Activated B cell treated with CpG ODN at 0.5 μM for 24 hours (primary cell): ENCODE data around the gene KRT28. TPM values are rescaled to one million over a fixed set of nuclear protein-coding genes. Genes with fewer than 3 reads are reported as not detected.

Source experiments
- ATAC-seq: fragments of 200-7000 bp; cut with Tn5 transposase; one replicate; pipeline ENCODE4 v1.10.0; 2021; ENCODE audit warnings: low read depth, mild to moderate bottlenecking, moderate library complexity
- CTCF ChIA-PET: fragments of 350-600 bp; sonication (Branson Sonifier 250); formaldehyde crosslinking; loops from one replicate; lab custom pipeline; 2021; ENCODE audit warnings: antibody characterized with exemption; lab: Charles Lee
- POLR2A ChIA-PET: fragments of 350-600 bp; sonication (Branson Sonifier 250); formaldehyde crosslinking; loops from one replicate; lab custom pipeline; 2021; ENCODE audit warnings: antibody characterized with exemption; lab: Charles Lee
- DNase-seq: peaks from one replicate; pipeline ENCODE4 v3.0.0; 2022
- H3K27ac Mint-ChIP-seq: one replicate; pipeline ENCODE4 v1.8.0; 2020; ENCODE audit warnings: mixed read lengths
- H3K27me3 Mint-ChIP-seq: one replicate; pipeline ENCODE4 v1.8.0; 2021; ENCODE audit warnings: mixed read lengths
- H3K36me3 Mint-ChIP-seq: one replicate; pipeline ENCODE4 v1.8.0; 2021; ENCODE audit warnings: low read depth, mixed read lengths
- H3K4me1 Mint-ChIP-seq: one replicate; pipeline ENCODE4 v1.8.0; 2021; ENCODE audit warnings: mixed read lengths
- H3K4me3 Mint-ChIP-seq: one replicate; pipeline ENCODE4 v1.8.0; 2020; ENCODE audit warnings: mild to moderate bottlenecking, mixed read lengths
- H3K9me3 Mint-ChIP-seq: one replicate; pipeline ENCODE4 v1.8.0; 2020; ENCODE audit warnings: mixed read lengths
- CTCF ChIP-seq: fragments of 200-600 bp; IDR thresholded peaks from one replicate; pipeline ENCODE4 v1.8.0; 2022; ENCODE audit warnings: antibody characterized with exemption, mild to moderate bottlenecking
- intact Hi-C: fragments of 100-400 bp; cut with micrococcal nuclease; formaldehyde crosslinking; loops from one replicate; pipeline ENCODE4 v1.15.1; 2024
- total RNA-seq: library from RNA; stranded (reverse); gene quantifications from 2 replicates; pipeline ENCODE4 v1.2.3, GENCODE V29; 2022

The KRT28 gene
- total RNA-seq, 1 donor from 2014 or later, result not detected

GRCh38 chr17:40777971-40778370, 21.8 kb downstream of the KRT28 start:
- H3K27ac Mint-ChIP-seq, result no peak overlapping the region

GRCh38 chr17:40777459-40777858, 22.3 kb downstream of the KRT28 start:
- intact Hi-C loops, result no loop called here
- no peak for DNase-seq
- POLR2A ChIA-PET, result no interaction called here
- CTCF ChIA-PET, result no interaction called here
- no peak overlapping the region for H3K27ac Mint-ChIP-seq
- H3K4me1 Mint-ChIP-seq, result peaks cover 4% of the 10 kb centered on the region
- no peak for ATAC-seq
- no peaks in the 10 kb centered on the region for H3K9me3 Mint-ChIP-seq
- TF ChIP-seq CTCF, result no peak
- H3K4me3 Mint-ChIP-seq, result no peak overlapping the region
- no peaks in the 10 kb centered on the region for H3K36me3 Mint-ChIP-seq
- H3K27me3 Mint-ChIP-seq, result peaks cover 48% of the 10 kb centered on the region

More at GRCh38 chr17:40777971-40778370, 21.8 kb downstream of the KRT28 start:
- DNase-seq (no peak), ATAC-seq (no peak)
- H3K36me3 Mint-ChIP-seq, result no peaks in the 10 kb centered on the region
- CTCF ChIA-PET, result no interaction called here
- intact Hi-C loops, result no loop called here
- no peak overlapping the region for H3K4me3 Mint-ChIP-seq
- H3K9me3 Mint-ChIP-seq, result no peaks in the 10 kb centered on the region
- peaks cover 4% of the 10 kb centered on the region for H3K4me1 Mint-ChIP-seq
- POLR2A ChIA-PET, result no interaction called here
- H3K27me3 Mint-ChIP-seq, result peaks cover 48% of the 10 kb centered on the region
- TF ChIP-seq CTCF, result no peak

- Mint-ChIP-seq H3K4me3 (no peak overlapping the region), H3K9me3 (no peaks in the 10 kb centered on the region), H3K27ac (no peak overlapping the region), H3K4me1 (peaks cover 4% of the 10 kb centered on the region), H3K27me3 (peaks cover 41% of the 10 kb centered on the region), H3K36me3 (no peaks in the 10 kb centered on the region)
- intact Hi-C loops, result no loop called here
- no peak for ATAC-seq
- no peak for TF ChIP-seq CTCF
- ChIA-PET POLR2A (no interaction called here), CTCF (no interaction called here)
- DNase-seq, result no peak
These were observed 23.8 kb downstream of the KRT28 start for GRCh38 chr17:40775945-40776344.

- no peak within 1 kb of the TSS for H3K4me3 Mint-ChIP-seq
- POLR2A ChIA-PET, result no interaction called here
- no peak for DNase-seq
- H3K27me3 Mint-ChIP-seq, result peaks cover 28% of the 10 kb centered on the region
- no peaks in the 10 kb centered on the region for H3K36me3 Mint-ChIP-seq
- intact Hi-C loops, result no loop called here
- no peak for TF ChIP-seq CTCF
- no peaks in the 10 kb centered on the region for H3K9me3 Mint-ChIP-seq
- no peaks in the 10 kb centered on the region for H3K4me1 Mint-ChIP-seq
- no peak for ATAC-seq
- H3K27ac Mint-ChIP-seq, result no peak within 1 kb of the TSS
- CTCF ChIA-PET, result no interaction called here
These were observed 27.7 kb downstream of the KRT28 start, which contains the start of gene KRT26 for GRCh38 chr17:40772101-40772500. Gene KRT26 (minus strand): TSS chr17:40772201. CDS start chr17:40772113, 88 bp downstream.

- CTCF ChIA-PET, result no interaction called here
These were observed 34.1 kb downstream of the KRT28 start for GRCh38 chr17:40765657-40766056.

More at GRCh38 chr17:40765657-40766056, 34.1 kb downstream of the KRT28 start:
- intact Hi-C loops, result no loop called here
- H3K27me3 Mint-ChIP-seq, result peaks cover 19% of the 10 kb centered on the region
- H3K4me1 Mint-ChIP-seq, result no peaks in the 10 kb centered on the region
- no peak for ATAC-seq
- no peak for TF ChIP-seq CTCF
- H3K9me3 Mint-ChIP-seq, result peaks cover 25% of the 10 kb centered on the region
- DNase-seq, result no peak
- no peak overlapping the region for H3K4me3 Mint-ChIP-seq
- H3K27ac Mint-ChIP-seq, result no peak overlapping the region
- peaks cover 2% of the 10 kb centered on the region for H3K36me3 Mint-ChIP-seq
- POLR2A ChIA-PET, result interaction anchor here (0.7 kb wide), 1 partner anchor 820 kb away, joined by 3 read pairs; no protein-coding TSS in a partner anchor
